Left forelimb (tissue), 1 donor: ENCODE data around the gene XCL2.

Source experiments
- DNase-seq: peaks from one replicate; pipeline ENCODE4 v3.0.0-alpha.2; 2018; ENCODE audit warnings: low spot score

The XCL2 gene

DNA sequence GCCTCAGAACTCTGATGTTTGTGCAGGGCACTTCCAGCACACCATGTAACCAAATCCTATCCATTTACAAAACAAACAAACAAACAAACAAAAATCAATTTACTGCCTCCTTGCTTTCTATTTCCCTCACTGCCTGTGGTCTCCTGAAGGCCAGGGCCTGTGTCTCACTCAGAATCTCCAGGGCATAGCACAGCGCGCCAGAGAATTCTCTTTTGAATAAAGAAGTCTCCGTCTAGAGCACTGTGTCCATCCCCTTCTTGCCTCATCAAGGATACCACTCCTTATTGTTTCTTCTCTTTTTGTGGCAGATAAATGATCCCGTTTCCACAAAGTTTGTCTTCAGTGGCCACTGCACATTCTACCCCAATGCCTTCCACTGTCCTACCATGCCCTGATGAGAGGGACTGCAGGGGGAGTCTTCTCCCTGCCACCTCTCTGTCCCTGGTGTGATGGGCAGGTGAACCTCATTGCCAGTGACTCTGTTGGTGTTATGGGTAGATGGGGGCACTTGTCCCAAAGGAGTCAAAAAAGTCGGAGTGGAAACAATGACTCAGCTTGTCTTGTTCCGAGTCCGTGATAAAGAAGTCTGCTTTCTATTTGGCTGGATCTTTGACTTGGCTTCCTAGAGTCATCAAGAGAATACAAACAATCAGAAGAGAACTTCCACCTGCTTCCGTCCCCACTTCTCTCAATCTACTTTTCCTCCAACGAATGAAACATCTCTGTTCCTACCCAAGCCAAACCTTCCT lies 30.0 kb downstream of the XCL2 start:
- DNase-seq, result no peak

DNA sequence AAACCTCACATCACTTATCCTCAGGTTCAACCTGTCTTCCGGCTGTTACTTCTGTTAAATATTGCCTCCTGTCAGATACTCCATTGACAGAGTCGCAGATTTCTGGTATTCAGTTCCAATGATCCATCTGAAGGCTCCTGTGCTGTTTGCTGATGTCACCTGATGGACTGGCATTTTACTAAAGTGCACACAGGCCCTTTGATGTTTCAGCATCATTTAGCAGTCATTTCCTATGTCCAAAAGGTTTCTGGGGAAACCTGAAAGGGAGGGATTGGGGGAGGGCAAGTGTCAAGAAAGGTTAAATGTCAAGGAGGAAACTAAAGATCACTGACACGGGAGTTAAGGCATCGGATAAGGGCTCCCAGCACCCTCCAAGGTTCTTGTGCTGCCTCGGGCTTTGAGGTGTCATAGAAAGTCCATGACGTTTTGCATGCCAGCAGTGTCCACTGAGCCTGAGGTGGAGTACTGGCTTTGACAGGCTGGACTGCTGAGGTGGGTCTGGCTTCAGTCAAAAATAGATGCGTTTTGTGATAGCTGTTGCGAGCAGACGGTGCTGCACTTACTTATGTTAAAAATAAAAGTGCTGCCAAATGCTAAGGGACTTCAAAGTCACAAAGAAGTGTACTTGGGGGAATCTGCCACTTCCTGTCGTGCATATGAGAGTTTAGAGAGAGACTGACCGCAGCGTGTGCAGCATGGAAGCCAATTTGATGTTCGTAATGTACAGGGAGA lies 30.8 kb downstream of the XCL2 start:
- DNase-seq, result no peak

DNA sequence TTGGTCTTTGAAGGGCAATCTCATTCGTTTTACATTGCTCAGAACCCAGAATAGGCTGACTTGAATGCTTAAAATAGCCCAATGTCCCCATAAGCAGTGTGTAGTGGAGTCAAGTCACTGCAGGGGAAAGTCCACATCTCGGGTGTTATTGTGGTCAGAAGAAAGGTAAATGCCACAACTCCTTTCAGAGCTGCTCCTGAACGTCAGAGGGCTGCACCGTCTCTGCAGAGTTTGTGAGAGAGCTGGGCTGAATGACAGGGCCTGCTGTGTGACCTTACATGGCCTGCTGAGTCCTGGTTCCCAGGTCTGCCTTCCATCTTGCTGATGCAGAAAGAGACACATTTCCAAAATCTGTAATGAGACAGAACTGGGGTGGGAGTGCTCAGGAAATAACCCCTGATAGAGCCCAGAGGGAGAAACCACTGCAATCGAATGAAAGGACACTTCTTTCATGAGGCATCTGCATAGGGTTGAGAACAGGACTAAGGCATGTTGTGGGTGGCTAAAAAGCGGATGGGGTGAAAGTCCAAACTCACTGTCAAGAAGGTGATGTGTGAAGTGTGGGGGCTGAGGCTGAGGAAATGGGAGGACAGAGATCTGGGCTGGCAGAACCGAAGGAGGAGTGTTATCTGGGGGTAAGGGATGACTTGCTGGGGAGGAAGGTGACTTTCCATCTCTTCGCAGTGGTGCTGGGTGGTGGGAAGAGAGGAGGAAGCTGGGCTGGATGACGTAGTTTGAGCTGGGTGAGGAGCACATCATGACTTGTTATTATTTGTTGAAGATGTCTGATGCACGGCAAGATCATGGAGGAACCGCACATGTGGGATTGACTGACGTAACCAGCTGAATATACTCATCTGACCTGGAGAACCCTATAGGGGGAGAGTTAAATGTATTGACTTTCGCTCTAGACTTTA lies 33.7 kb downstream of the XCL2 start:
- DNase-seq, result no peak

DNA sequence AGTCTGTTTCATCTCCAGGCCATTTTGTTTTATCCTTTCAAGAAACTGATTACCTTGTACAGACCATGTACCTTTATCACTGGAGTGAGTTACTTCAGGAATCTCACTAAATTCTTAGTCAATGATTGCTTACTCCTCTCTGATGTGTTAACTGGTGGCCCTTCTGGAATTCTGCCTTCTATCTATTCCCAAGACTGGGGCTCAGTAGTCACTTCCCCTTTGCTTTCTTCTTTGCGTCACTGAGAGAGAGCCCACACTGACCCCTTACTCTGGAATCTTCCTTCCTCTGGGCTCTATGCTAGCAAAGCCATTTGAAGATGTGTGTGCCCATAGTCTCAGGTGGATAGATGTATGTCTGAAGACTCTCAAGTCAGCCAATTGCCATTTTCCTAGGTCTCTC lies 34.6 kb downstream of the XCL2 start:
- no peak for DNase-seq

DNA sequence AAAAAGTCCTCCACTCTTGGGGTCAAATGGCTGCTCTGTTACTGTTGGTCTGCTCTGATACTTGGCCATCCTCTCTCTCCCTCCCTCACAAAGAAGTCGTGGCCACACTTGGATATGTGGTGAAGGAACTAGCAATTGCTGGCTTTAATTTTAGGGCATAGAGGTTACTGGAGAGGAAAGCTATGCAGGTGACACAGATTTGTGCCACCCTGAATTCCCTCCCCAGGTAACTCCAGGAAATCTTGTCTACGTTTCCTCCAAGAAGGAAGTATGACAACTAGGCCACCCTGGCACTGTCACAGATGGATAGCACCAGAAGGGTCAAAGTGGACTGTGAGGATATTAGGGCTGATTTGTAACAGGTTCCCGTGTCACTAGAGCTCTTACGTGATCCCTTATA lies 36.0 kb downstream of the XCL2 start:
- no peak for DNase-seq

DNA sequence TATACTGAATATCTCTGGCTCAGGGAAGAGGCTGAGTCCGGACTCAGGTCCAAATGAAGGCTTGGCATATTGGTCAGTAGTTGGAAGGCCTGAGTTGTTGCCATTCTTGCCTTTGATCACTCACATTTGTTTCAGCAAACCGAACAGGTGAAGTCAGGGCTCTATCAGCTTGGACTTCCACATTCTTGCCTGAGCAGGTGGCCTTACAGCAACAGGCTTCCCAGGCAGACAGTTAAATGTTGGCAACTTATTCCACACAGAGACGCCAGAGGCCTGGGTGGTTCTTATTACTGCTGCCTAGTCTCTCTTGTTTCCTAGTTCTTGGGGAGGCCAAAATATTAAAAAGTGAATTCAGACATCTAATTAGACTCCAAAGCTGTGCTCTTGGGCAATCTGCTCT lies 36.6 kb downstream of the XCL2 start:
- no peak for DNase-seq

DNA sequence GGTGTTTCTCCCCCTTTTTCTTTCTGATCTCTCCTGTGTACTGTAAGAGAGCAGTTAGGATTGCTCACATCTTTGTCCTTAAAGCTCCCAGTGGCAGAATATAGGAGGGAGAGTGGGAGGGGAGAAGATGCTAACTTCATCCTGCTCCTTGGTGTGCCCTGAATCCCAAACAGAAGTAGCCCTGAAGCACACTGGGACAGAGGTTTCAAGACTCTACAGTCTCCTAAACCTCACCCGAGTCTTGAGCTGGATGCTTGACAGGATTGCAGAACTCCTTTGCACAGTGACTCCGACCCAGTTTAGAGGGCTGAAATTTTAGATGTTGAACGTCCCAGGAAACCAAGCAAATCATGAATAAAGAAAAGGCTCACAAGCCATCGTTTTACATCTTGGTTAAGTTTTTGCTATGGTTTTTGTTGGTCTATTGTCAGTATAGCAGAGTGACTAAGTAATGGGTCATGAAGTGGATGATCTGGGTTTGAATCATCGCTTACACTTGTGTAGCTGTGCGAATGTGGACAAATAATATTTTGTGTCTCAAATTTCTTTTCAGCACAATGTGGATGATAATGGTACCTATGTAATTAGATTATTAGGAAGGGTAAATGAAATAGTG lies 37.5 kb downstream of the XCL2 start:
- no peak for DNase-seq

DNA sequence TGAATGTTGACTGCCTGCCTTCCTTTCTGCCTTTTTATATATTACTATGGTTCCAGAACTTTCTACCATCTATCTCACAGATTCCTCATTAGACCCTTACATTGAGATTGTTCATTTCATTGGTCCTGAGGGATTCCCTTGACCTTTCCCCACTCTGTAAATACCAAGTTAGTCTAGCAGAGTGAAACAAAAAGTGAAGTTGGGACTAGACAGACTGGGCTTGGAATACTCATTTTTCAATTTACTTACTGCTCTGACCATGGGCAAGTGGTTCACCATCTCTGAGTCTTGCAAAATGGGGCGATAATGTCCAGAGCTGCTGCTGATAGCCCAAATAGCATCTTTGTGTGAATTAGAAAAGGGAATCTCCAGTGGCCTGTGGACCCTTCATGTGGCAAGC lies 38.8 kb downstream of the XCL2 start:
- no peak for DNase-seq

DNA sequence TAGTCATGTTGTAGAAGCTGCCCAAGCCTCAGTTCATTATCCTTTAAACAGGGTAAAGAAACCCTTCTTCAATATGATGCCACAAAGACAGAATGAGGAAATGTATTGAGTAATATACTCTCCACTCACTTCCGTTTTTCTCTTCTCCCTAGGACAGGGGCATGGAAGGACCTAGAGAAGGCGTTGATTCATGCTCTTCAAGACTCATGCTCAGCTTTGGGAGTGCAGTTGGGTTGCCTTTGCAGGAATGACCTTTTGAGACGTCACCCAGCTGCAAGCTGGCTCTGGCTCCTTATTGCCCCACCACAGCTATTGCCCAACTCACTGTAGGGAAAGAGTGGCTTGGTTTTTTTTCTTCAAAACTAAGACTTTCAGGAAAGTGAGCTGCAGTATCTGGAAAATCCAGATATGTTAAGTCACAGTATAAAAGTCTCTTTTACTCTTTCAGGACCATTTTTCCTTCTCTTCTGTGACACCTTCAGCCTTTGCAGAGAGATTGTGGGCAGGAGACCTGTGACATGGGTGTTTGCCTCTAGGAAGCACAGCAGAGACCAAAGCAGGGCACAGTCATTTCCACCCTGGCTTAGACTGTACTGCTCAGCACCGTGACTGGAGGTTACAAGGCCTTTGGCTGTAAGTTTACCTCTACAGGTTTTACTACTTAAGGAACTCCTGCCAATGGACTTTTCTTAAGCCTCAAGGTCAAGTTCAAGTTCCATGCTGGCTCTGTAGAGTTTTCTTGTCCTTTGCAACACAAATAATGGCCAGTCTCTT lies 39.5 kb downstream of the XCL2 start:
- DNase-seq, result no peak

DNA sequence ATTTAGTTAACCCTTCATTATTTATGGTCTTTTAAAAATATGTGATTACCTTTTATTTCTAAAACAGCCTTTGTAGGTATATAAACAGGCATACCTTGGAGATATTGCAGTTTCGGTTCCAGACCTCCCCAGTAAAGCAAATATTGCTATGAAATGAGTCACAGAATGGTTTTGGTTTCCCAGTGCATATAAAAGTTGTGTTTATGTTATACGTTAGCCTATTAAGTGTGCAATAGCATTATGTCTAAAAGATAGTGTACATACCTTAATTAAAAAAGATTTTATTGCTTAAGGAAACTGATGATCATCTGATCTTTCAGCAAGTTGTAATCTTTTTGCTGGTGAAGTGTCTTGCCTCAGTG lies 44.1 kb downstream of the XCL2 start:
- DNase-seq, result no peak

DNA sequence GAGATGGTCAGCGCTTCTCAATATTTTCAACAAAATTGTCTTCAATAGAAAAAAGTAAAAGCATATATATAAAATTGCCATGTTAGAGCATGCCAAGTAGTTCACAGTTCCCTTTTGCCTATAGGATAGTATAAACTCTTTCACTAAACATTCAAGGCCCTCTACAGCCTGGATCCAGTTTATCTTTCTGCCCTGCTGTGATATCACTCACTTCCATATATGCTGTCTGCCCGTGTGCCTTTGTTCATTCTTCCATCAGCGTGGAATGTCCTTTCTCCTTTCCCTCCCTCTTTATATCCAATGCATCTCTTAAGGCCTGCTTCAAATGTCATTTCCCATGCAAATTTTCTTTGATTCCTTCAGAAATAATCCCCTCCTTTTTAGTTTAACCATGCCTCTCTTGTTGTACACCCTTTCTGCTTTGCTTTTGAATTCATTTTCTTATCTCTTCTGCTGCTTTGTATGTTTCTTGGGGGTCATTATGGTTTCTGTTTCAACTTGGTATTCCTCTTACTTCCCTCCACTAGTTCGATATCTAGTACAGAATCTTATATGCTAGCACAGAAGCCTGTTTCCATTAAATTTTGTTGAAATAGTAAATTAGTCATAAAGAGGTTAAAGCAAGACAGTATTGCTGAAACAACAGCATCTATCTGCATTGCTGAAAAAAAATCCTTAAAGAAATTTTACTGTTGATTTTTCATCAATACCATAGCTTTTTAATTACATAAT lies 44.7 kb downstream of the XCL2 start:
- DNase-seq, result no peak

DNA sequence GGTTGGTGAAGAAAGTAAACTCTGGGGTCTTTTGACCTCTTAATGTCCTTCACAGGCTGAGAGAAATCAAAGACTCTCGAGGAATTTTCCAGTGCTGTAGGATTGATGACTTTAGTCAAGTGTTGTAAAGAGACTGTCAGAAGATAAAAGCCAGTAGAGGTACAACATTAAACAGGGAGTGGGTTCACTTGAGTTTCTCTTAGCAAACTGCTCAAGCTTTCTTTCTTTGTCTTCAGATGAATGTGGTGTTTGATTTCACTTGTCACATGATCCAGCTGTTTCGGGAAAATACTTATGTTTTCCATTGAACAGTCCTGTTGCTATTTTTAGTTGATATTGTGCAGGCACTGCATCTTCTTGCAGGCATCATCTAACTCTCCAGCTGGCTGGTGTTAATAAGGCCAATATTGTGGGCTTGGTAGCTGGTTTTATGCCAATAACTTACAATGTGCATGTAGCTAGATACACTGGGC lies 45.6 kb downstream of the XCL2 start:
- no peak for DNase-seq

DNA sequence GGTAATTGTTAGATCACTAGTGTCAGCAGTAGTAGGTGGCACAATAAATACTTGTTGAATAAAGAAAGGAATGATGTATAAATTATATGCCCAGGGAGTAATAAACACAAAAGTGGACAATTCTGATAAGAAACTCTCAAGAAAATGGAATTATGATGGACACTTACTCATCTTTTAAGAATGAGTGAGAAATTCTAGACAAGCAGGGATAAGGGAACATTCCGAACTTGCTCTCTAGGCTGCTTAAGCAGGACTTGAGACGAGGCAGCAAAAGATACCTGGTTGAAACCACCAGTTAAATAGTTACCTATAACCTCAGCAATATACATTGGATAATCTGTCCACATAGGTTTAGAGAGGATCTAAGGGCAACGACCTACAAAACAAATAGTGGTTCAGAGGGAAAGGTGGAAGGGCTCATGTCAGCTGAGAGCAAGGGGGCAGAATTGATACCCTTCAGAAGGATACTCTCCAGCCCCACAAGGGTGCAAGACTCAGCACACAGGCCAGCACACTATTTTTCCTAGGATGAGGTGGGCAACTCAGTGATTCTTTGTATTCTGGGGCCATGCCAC lies 46.3 kb downstream of the XCL2 start:
- no peak for DNase-seq

DNA sequence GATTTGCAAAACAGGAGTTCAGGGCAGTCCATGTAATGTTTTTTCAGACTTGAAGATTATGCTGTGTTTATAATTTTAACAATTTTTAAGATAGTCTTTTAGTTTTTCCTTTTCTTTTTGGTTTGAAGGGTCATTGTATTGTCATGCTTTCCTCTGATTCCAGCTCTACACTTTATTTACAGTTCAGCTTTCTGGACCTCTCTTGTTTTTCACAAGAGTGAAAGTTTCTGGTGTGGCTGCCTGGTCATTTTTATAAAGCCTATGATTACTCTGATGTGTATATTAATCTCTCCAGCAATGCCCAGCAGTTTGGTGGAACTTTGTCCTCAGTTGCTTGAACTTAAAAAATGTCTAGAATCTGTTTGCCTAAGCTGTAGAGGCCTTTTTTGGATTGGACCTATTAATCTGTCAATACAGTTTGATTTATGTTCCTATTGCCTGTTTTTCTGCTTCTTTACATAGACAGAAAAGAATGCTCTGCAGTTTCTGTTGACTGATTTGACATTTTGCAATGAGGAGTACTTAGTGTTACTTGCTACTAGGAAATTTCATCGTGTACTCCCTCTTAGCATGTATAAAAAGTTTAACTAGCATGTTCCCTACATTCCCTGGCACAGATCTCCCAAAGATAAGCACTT lies 52.2 kb downstream of the XCL2 start:
- no peak for DNase-seq
